ENCODE results near the gene PLA2G5.

The PLA2G5 gene

DNA sequence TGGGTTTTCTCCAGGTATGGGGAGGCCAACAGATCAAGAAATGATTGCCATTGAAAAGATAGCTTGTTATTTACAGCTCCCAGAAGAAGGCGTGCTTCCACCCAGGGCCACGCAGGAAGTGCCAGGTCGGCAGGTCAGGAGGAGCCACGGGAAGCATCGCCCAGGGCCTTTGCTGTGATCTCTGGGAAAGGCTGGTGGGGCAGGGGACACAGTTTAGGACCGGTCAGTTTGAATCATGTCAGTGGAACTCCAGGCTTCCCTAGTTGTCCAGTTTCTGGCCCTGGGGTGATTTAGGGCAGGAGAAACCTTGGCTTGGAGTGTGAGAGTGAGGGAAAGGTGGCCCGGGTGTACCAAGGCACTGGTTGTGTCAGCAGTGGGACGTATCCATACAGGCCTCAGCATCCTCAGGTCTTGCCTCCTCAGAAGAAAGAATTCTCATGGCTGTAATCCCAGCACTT is 11.4 kb downstream of the PLA2G5 start:
- H3K4me3 ChIP-seq (ENCODE audit: low read depth, low read length): no peak overlapping the region
- no peak for TF ChIP-seq CTCF (IDR thresholded peaks at IDR 0.05; ENCODE audit: low read depth, low read length)
- no peak for DNase-seq
- H3K4me1 ChIP-seq: no peaks in the 10 kb centered on the region
- no peaks in the 10 kb centered on the region for H3K36me3 ChIP-seq
- H3K9me3 ChIP-seq: no peaks in the 10 kb centered on the region
- H3K27me3 ChIP-seq: no peaks in the 10 kb centered on the region

- no peaks in the 10 kb centered on the region for H3K9me3 ChIP-seq
- no peak for DNase-seq
- no peaks in the 10 kb centered on the region for H3K36me3 ChIP-seq
- H3K27me3 ChIP-seq: no peaks in the 10 kb centered on the region
- no peak overlapping the region for H3K4me3 ChIP-seq (ENCODE audit: low read depth, low read length)
- H3K4me1 ChIP-seq: no peaks in the 10 kb centered on the region
- no peak for TF ChIP-seq CTCF (IDR thresholded peaks at IDR 0.05; ENCODE audit: low read depth, low read length)
Measured at GRCh38 chr1:20082772-20083171, 12.8 kb downstream of the PLA2G5 start.

DNA sequence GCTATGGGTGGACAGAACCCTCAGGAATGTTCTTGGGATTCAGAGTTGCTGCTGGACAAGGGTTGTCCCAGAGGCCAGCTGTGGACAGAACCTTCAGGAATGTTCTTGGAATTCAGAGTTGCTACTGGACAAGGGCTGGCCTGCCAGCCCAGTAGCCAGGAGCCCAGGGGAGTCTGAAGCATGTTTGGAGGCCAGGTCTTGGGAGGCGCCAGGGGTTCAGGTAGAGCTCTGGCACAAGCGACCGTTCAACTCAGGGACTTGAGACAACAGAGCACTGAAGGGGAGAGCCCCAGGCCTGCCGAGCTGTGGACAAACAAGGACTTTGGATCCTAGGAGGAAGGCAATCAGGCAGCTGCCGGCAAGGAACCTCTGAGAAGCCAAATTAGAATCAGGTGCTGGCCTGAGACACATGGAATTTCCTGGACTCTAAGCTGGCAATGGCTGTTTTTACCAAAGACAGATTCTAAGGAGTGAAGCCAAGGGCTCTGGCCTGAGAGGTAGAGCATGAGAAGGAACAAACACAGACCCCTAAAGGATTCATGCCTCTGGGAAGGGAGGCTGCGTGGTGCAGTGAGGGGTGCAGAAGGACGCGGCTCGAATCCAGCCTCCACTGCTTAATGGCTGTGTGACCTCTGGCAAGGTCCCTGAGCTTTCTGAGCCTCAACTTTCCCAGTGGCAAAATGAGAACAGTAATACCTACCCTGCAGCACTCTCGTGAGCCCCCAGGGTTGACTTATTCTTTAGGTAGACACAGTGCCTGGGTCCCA is 13.4 kb downstream of the PLA2G5 start:
- Histone ChIP-seq H3K27me3 (no peaks in the 10 kb centered on the region), H3K36me3 (no peaks in the 10 kb centered on the region), H3K4me1 (no peaks in the 10 kb centered on the region), H3K4me3 (ENCODE audit: low read depth, low read length) (no peak overlapping the region), H3K9me3 (no peaks in the 10 kb centered on the region)
- no peak for TF ChIP-seq CTCF (IDR thresholded peaks at IDR 0.05; ENCODE audit: low read depth, low read length)
- no peak for DNase-seq

GRCh38 chr1:20086800-20087199 is 16.8 kb downstream of the PLA2G5 start:
- TF ChIP-seq CTCF (IDR thresholded peaks at IDR 0.05; ENCODE audit: low read depth, low read length): no peak
- H3K9me3 ChIP-seq: no peaks in the 10 kb centered on the region

DNA sequence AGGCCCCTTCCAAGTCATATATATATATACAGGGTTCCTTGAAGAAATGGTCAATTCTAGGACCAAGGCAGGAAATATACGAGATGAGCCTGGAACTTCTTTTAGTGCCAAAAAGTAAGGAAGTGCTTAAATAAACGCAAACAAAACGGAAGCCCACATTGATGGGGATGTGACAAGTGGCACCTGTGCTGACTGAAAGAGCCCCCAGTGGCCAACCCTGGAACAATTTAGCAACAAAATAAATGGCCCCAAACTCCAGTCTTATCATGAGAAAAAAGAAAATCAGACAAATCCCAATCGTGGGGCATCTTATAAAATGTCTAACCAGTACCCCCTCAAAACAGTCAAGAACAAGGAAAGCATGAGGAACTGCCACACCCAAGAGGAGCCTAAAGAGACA is 17.7 kb downstream of the PLA2G5 start:
- Histone ChIP-seq H3K9me3 (no peaks in the 10 kb centered on the region), H3K4me3 (ENCODE audit: low read depth, low read length) (no peak overlapping the region), H3K36me3 (no peaks in the 10 kb centered on the region), H3K4me1 (no peaks in the 10 kb centered on the region), H3K27me3 (no peaks in the 10 kb centered on the region)
- peak; percentile 18; the same call in 1 of the 2 replicates for TF ChIP-seq CTCF (IDR thresholded peaks at IDR 0.05; ENCODE audit: low read depth, low read length)
- no peak for DNase-seq

More at GRCh38 chr1:20086800-20087199, 16.8 kb downstream of the PLA2G5 start:
- DNase-seq: no peak
- Histone ChIP-seq H3K4me3 (ENCODE audit: low read depth, low read length) (no peak overlapping the region), H3K36me3 (no peaks in the 10 kb centered on the region), H3K4me1 (no peaks in the 10 kb centered on the region), H3K27me3 (no peaks in the 10 kb centered on the region)

GRCh38 chr1:20089328-20090077 is 19.5 kb downstream of the PLA2G5 start:
- Histone ChIP-seq H3K27me3 (no peaks in the 10 kb centered on the region), H3K9me3 (no peaks in the 10 kb centered on the region), H3K36me3 (no peaks in the 10 kb centered on the region), H3K4me1 (no peaks in the 10 kb centered on the region), H3K4me3 (ENCODE audit: low read depth, low read length) (no peak overlapping the region)
- no peak for DNase-seq
- TF ChIP-seq CTCF (IDR thresholded peaks at IDR 0.05; ENCODE audit: low read depth, low read length): no peak
